Astrocyte of the spinal cord (primary cell): Measurements from ENCODE around the gene NRDE2.
A peak's percentile ranks its signal among the peaks of the same experiment; 100 is the strongest.
"Not testable (repeated sequence)": the region's sequence is repeated elsewhere in the genome, so short reads cannot be mapped to it uniquely, and the experiment has no call there.

Source experiments
- DNase-seq: peaks from one replicate; pipeline ENCODE4 v3.0.0; 2011; ENCODE audit warnings: low read depth, low spot score
- H3K4me3 ChIP-seq: 2 replicates; pipeline ENCODE4 v1.5.1; 2011; ENCODE audit warnings: low read depth, mild to moderate bottlenecking, low read length, moderate library complexity
- in situ Hi-C: cut with HindIII; loops from 2 replicates; pipeline ENCODE4 v1.10.0; 2017; ENCODE audit warnings: low sequenced_read_pairs
- TF ChIP-seq, protein P1 (sequence below): IDR thresholded peaks from 2 replicates; pipeline ENCODE4 v1.5.1; 2012; ENCODE audit warnings: low read depth, mild to moderate bottlenecking, low read length, inconsistent platforms

NRDE2 gene

DNA sequence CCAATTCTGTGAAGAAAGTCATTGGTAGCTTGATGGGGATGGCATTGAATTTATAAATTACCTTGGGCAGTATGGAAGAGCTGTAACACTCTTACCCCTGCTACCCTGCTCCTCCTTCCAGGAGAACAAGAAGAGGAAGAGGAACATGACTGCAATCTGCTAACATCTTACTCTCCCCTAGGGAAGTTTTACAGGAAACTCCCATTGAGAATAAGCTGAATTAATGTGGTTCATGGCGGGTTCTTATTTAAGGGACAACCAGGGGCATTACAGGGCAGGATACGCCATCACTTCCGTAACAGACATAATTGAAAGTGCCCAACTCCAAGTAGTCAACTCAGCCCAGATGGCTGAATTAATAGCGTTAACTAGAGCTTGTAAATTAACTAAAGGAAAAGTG lies 84.8 kb downstream of the NRDE2 start:
- no peak for DNase-seq
- TF ChIP-seq, protein P1, sequence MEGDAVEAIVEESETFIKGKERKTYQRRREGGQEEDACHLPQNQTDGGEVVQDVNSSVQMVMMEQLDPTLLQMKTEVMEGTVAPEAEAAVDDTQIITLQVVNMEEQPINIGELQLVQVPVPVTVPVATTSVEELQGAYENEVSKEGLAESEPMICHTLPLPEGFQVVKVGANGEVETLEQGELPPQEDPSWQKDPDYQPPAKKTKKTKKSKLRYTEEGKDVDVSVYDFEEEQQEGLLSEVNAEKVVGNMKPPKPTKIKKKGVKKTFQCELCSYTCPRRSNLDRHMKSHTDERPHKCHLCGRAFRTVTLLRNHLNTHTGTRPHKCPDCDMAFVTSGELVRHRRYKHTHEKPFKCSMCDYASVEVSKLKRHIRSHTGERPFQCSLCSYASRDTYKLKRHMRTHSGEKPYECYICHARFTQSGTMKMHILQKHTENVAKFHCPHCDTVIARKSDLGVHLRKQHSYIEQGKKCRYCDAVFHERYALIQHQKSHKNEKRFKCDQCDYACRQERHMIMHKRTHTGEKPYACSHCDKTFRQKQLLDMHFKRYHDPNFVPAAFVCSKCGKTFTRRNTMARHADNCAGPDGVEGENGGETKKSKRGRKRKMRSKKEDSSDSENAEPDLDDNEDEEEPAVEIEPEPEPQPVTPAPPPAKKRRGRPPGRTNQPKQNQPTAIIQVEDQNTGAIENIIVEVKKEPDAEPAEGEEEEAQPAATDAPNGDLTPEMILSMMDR, result no peak
- in situ Hi-C loops, result no loop called here
- no peak overlapping the region for H3K4me3 ChIP-seq

DNA sequence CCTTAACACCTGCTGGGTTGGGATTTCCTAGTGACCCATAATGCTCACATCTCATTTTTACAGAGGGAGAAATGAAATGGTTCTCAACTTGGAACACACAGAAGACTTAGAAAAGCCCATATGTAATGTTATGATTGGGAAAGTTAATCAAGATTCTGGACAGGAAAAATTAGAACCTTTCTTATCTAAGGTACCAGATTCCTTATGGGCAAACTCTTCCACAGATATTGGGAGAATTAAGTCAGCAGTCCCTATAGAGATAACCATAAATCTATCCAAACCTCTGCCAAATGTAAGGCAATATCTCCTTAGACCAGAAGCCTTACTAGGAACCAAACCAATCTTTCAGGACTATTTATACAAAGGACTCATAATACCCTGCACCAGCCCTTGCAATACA lies 89.3 kb downstream of the NRDE2 start:
- DNase-seq, result no peak
- TF ChIP-seq, protein P1, result no peak
- no peak overlapping the region for H3K4me3 ChIP-seq
- in situ Hi-C loops, result no loop called here

DNA sequence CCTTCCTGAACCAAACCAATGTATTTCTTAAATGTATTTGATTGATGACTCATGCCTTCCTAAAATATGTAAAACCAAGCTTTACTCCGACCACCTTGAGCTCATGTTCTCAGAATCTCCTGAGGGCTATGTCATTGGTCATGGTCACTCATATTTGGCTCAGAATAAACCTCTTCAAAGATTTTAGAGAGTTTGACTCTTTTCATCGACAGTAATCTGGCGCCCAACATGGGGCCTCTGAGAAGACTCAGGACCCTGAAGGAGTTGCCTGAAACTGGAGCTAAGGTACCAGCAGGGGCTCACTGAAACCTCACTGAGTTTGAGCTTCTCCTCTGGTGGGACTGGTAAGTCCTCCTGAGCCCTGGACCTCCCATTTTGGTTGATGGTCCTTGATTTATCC lies 92.6 kb downstream of the NRDE2 start:
- TF ChIP-seq, protein P1, result no peak
- peak; percentile 18 for DNase-seq
- no peak overlapping the region for H3K4me3 ChIP-seq
- in situ Hi-C loops, result no loop called here

DNA sequence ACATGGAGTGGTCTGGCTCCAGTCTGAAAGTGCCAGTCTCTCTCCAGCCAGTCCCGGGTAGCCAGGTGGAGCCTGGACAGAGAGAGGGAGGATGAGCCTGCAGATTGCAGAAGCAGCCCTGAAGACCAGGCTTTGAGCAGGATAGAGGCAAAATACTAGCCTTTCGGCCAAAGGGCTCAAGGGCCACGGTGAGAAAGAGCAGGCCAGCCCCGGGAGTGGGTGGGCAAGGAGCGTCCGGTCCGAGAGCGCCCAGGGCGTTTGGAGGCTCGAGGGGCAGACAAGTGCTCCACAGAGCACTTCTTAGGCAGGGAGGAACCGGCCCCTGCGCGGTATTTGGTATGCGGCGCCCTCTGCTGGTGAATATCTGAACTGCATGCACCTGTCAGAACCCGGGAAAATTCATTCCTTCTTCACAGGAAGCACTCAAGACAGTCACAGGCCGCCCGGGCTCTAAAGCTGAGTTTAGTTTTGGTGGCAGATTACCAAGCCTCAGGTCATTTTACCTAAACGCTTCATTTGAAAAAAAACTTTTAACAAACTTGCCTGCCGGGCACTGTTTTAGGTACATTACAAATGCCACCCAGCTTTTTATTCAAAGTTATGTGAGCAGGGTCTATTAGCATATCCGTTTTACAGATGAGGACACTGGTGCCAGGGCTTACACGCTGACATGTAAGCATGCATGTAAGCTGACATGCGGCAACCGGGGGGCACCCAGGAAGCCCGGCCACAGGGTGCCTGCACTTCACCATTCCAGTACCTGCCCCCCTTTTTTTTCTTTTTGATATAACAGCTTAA lies 96.4 kb downstream of the NRDE2 start:
- TF ChIP-seq, protein P1, result peak; percentile 86
- peak; percentile 61 for DNase-seq
- in situ Hi-C loops, result no loop called here
- H3K4me3 ChIP-seq, result no peak overlapping the region

DNA sequence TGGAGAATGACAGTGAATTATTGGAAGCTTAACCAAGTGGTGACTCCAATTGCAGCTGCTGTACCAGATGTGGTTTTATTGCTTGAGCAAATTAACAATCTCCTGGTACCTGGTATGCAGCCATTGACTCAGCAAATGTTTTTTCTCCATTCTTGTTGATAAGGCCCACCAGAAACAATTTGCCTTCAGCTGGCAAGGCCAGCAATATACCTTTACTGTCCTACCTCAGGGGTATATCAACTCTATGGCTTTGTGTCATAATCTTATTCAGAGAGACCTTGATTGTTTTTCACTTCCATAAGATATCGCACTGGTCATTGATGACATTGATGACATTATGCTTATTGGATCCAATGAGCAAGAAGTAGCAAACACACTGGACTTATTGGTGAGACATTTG lies 101.8 kb downstream of the NRDE2 start:
- in situ Hi-C loops, H3K4me3 ChIP-seq, DNase-seq: not testable (repeated sequence)

DNA sequence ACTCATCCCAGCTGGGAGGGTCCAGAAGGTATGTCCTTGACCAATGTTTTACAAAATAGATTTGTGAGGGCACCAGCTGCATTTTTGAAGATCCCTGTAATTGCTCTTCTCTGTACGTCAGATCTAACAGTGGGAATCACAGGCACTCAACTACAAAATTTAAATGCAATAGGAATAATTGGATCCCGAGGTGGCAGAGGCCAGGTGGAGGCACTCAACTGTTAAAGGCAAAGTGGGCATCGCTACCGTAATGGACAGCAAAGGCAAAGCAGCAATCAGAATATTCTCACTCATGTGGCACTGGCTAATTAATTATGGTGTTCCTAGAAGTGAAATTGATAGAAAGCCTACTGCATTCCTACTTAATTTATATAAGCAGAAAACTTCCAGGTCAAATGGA lies 103.3 kb downstream of the NRDE2 start:
- DNase-seq, result no peak
- in situ Hi-C loops, result no loop called here
- TF ChIP-seq, protein P1, result no peak
- H3K4me3 ChIP-seq, result no peak overlapping the region
